Measurements from ENCODE around the gene MPPED1. TPM values are rescaled to one million over a fixed set of nuclear protein-coding genes. Genes with fewer than 3 reads are reported as not detected.

Gene MPPED1
- total RNA-seq, 1 experiment from 2014 or later = 0.03 TPM

GRCh38 chr22:43512279-43512678 is 100.5 kb downstream of the MPPED1 start:
- in situ Hi-C loops (cut with HindIII; ENCODE audit: low pct_unique_long_range_greater_than_20kb, low sequenced_read_pairs) = no loop called here
- no peak for DNase-seq (ENCODE audit: low read depth, low spot score)

- in situ Hi-C loops (cut with HindIII; ENCODE audit: low pct_unique_long_range_greater_than_20kb, low sequenced_read_pairs) = no loop called here
- no peak for DNase-seq (ENCODE audit: low read depth, low spot score)
Measured at GRCh38 chr22:43514476-43515157, 102.8 kb downstream of the MPPED1 start.

- in situ Hi-C loops (cut with HindIII; ENCODE audit: low pct_unique_long_range_greater_than_20kb, low sequenced_read_pairs) = no loop called here
- DNase-seq (ENCODE audit: low read depth, low spot score) = no peak
Measured at GRCh38 chr22:43515411-43515810, 103.6 kb downstream of the MPPED1 start.

GRCh38 chr22:43515902-43516301 is 104.1 kb downstream of the MPPED1 start:
- DNase-seq (ENCODE audit: low read depth, low spot score) = no peak
- in situ Hi-C loops (cut with HindIII; ENCODE audit: low pct_unique_long_range_greater_than_20kb, low sequenced_read_pairs) = no loop called here

GRCh38 chr22:43516386-43516785 is 104.6 kb downstream of the MPPED1 start:
- no peak for DNase-seq (ENCODE audit: low read depth, low spot score)
- in situ Hi-C loops (cut with HindIII; ENCODE audit: low pct_unique_long_range_greater_than_20kb, low sequenced_read_pairs) = no loop called here

- no peak for DNase-seq (ENCODE audit: low read depth, low spot score)
- in situ Hi-C loops (cut with HindIII; ENCODE audit: low pct_unique_long_range_greater_than_20kb, low sequenced_read_pairs) = no loop called here
Measured at GRCh38 chr22:43516996-43517635, 105.3 kb downstream of the MPPED1 start.

GRCh38 chr22:43520632-43521039 is 108.8 kb downstream of the MPPED1 start:
- in situ Hi-C loops (cut with HindIII; ENCODE audit: low pct_unique_long_range_greater_than_20kb, low sequenced_read_pairs) = no loop called here
- DNase-seq (ENCODE audit: low read depth, low spot score) = no peak

- in situ Hi-C loops (cut with HindIII; ENCODE audit: low pct_unique_long_range_greater_than_20kb, low sequenced_read_pairs) = no loop called here
- no peak for DNase-seq (ENCODE audit: low read depth, low spot score)
Measured at GRCh38 chr22:43521716-43522115, 109.9 kb downstream of the MPPED1 start.

GRCh38 chr22:43526117-43526655 is 114.4 kb downstream of the MPPED1 start:
- DNase-seq (ENCODE audit: low read depth, low spot score) = no peak
- in situ Hi-C loops (cut with HindIII; ENCODE audit: low pct_unique_long_range_greater_than_20kb, low sequenced_read_pairs) = no loop called here

GRCh38 chr22:43526946-43527345 is 115.1 kb downstream of the MPPED1 start:
- in situ Hi-C loops (cut with HindIII; ENCODE audit: low pct_unique_long_range_greater_than_20kb, low sequenced_read_pairs) = no loop called here
- no peak for DNase-seq (ENCODE audit: low read depth, low spot score)

- DNase-seq (ENCODE audit: low read depth, low spot score) = no peak
- in situ Hi-C loops (cut with HindIII; ENCODE audit: low pct_unique_long_range_greater_than_20kb, low sequenced_read_pairs) = no loop called here
Measured at GRCh38 chr22:43528601-43529360, 117.0 kb downstream of the MPPED1 start.

GRCh38 chr22:43529461-43529860 is 117.6 kb downstream of the MPPED1 start:
- no peak for DNase-seq (ENCODE audit: low read depth, low spot score)
- in situ Hi-C loops (cut with HindIII; ENCODE audit: low pct_unique_long_range_greater_than_20kb, low sequenced_read_pairs) = no loop called here

- DNase-seq (ENCODE audit: low read depth, low spot score) = no peak
- in situ Hi-C loops (cut with HindIII; ENCODE audit: low pct_unique_long_range_greater_than_20kb, low sequenced_read_pairs) = no loop called here
Measured at GRCh38 chr22:43529934-43530333, 118.1 kb downstream of the MPPED1 start.

GRCh38 chr22:43530349-43531201 is 118.8 kb downstream of the MPPED1 start:
- in situ Hi-C loops (cut with HindIII; ENCODE audit: low pct_unique_long_range_greater_than_20kb, low sequenced_read_pairs) = no loop called here
- DNase-seq (ENCODE audit: low read depth, low spot score) = no peak

- no peak for DNase-seq (ENCODE audit: low read depth, low spot score)
- in situ Hi-C loops (cut with HindIII; ENCODE audit: low pct_unique_long_range_greater_than_20kb, low sequenced_read_pairs) = no loop called here
Measured at GRCh38 chr22:43531651-43532050, 119.8 kb downstream of the MPPED1 start.

- no peak for DNase-seq (ENCODE audit: low read depth, low spot score)
- in situ Hi-C loops (cut with HindIII; ENCODE audit: low pct_unique_long_range_greater_than_20kb, low sequenced_read_pairs) = no loop called here
Measured at GRCh38 chr22:43532301-43533155, 120.7 kb downstream of the MPPED1 start.

- no peak for DNase-seq (ENCODE audit: low read depth, low spot score)
- in situ Hi-C loops (cut with HindIII; ENCODE audit: low pct_unique_long_range_greater_than_20kb, low sequenced_read_pairs) = no loop called here
Measured at GRCh38 chr22:43533156-43533530, 121.3 kb downstream of the MPPED1 start.

All from SK-MEL-5 (cell line).